RPMI8226 (cell line): Measurements from ENCODE around the gene ROPN1B.

Experiments
- DNase-seq: peaks from one replicate; pipeline ENCODE4 v3.0.0-alpha.2; 2015

The ROPN1B gene

DNA sequence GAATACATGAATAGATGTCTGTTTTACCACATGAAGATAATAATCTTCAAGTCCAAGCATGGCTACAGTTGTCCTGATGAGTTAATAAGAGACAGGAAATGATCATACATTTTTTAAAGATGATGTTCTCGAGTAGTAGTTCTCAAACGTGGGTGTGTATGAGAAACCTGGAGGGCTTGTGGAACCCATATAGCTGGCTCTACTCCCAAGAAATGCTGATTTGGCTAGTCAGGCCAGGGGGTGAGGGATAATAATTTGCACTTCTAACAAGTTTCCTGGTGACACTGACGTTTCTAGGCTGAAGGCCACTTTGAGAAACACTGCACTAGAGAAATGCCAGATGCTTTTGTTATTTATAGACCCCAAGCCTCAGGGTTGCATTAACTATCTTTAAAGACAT is 37.0 kb downstream of the ROPN1B start:
- no peak for DNase-seq

DNA sequence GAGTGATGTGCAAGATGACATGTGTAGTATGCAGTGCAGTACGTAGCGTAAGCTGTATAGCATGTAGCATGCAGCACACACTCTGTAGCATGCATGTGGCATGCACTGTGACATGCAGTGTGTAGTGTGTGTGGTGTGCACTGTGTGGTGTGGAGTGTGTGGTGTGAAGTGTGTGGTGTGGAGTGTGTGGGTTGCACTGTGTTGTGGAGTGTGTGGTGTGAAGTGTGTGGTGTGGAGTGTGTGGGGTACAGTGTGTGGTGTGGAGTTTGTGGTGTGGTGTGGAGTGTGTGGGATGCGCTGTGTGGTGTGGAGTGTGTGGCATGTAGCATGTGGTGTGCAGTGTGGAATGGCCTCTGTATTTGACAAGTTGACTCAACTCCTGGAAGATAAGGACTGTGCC is 39.2 kb downstream of the ROPN1B start:
- DNase-seq: no peak

DNA sequence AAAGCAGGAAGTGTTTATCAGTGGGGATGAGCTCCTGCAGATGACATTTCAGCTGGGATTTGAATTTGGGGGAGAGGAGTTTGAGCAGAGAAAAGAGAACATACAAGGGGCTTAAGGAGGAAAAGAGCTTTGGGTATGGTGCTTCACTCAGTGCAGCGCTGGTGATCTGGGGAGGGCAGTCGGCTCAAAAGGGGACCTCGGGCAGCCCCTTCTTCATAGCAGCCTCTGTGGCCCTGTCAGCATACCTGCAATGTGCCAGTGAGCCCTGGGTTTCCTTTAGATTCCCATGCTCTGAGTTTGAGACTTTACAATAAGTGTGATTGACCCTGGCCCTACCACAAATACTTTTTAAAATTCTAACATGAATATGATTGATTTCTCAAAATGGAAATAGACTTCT is 40.2 kb downstream of the ROPN1B start:
- no peak for DNase-seq

DNA sequence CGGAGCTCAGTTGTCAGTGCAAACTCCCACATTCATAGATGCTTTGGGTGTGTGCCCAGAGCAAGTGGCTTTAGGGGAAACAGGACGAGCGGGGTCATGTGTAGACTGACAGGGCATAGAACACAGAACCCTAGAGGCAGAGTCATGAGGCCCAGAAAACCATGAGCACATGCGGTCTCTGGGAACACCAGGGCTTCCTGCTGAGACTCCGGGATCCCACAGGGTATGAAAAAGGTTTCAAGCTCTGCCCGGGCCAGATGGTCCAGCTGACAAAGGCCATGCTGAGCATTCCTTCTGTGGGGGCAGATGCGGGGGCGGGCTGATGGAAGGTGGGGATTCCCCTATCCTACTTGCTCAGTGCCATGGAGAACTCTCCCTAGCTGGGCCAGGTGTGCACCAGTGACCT is 44.8 kb downstream of the ROPN1B start:
- no peak for DNase-seq

DNA sequence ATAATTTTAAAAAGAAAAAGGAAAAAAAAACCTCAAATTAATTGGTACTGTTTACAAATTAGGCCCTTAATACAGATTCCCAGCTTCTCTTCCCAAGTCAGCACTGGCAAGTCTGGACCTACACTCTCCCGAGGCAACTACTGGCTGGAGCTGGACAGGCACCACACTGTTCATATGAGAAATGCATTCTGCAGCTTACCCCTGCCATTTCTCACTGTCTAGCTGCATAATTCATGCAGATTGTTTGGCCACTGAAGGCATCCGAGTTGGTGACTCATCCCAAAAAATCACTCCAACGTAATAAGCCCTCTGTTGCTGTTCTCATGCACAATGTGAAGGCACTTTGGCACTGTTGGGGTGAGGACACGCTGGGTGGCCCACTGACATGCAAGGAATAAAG is 45.3 kb downstream of the ROPN1B start:
- no peak for DNase-seq

DNA sequence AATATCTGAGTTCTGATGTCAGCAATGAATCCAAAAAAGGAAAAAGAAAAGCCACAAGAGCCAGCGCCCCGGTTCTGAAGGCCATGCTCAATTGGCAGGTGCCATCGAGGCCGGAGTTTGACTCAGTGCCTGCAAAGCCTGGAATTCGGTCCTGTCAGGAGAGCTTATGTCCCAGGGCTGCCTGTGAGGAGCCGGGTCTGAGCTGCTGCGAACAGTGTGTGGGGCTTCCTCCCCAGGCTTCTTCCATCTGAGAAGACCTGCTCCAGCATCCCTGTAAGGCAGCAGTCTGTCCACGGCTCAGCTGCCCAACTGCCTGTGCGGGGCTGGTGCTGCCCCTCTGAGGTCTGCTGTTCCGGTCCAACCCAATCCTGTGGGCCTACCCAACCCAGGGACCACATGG is 46.1 kb downstream of the ROPN1B start:
- no peak for DNase-seq

DNA sequence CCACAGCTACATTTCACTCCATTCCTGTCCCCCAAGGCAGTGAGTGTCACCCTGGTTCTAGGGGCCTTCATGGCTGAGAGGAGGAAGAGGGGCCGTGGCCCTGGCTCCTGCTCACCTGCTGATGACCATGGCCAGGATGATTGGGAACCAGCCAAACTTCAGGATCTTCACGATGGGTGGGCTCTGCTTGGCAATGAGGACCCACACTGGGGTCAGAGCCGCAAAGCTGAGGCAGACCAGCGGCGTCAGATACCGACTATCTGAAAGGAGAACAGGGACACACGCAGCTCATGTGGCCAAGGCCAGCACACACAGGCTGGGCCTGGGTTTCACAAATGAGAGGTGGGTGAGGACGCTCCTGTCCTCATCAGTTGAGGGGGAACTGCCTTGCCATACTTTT is 47.6 kb downstream of the ROPN1B start:
- no peak for DNase-seq

DNA sequence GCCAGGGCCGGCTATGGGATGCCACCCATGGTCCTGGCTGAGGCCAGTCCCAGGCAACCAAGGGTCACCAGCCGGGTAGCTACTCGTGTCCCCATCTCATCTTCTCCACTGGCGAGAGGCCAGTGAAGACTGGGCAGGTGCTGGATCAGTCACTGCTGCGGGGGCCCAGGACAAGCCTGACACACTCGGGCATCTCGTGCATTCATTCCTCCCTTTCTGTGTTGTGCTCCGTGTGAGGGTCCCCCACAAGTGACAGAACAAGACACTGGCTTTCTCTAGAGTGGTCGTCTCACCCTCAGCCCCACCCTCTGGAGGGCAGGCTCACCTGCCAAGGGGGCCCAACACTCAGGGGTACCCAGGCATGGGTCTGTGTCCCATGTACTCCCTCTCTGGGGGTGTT is 48.4 kb downstream of the ROPN1B start:
- DNase-seq: no peak

DNA sequence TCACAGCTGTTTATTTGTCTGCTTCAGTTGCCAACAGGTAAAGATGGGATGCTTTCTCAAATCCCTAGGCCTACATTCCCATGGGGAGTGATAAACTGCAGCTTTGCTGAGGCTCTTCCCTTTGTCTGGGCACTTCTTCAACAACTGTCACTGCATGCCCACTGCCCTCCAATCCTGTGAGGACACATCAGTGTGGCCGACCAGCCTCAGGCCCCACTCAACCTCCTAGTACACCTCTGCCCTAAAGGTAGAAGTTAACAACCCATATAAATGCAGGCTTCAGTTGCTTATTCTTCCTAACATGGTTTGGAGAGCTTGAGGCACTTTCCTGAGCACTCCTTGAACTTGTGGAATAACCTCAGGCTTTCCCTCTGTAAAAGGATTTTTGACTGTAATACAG is 49.6 kb downstream of the ROPN1B start:
- no peak for DNase-seq

DNA sequence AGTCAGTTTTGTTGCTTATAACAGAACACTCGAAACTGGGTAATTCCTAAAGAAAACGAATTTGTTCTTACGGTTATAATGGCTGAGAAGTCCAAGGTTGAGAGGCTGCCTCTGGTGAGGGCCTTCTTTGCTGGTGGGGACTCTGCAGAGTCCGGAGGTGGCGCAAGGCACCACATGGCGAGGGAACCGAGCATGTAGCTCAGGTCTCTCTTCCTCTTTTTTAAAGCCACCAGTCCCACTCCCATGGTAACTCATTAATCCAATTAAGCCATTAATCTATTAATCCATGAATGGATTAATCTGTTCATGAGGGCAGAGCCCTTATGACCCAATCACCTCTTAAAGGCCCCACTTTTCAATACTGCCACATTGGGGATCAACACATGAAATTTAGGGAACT is 50.0 kb downstream of the ROPN1B start:
- no peak for DNase-seq

DNA sequence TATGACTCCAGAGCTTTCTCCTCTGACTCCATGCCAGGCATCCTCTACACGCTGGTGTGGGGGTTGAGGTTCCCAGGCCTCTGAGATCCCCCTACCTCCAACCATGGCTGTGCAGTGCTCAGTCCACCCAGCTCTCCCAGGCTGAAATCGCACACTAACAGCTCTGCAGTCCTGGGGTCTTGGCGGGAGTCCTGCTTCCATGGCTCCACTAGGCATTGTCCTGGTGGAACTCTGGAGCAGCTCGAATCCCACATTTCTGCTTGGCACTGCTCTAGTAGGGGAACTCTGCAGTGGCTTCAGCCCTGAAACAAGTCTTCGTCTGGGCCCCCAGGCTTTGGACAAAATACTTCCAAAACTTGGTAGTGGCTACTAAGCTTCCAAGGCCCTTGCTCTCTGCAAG is 50.7 kb downstream of the ROPN1B start:
- no peak for DNase-seq

DNA sequence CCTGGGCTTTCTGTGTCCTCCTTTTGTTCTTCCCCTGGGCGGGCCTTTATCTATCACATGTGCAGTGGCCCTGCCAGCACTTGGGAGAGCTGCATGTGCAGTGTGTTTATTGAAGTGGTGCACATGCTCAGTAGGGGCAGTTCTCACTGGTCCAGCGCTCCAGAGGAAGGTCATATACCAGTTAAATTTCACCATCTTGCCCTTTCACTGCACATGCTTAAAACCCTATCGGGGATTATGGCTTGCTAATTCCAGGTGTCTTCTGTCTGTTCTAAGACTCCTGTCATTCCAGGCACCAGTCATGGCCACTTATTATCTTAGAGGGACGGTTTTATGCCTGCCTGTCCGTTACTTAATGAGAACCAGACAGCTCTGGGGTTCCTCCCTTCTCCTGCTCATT is 52.2 kb downstream of the ROPN1B start:
- no peak for DNase-seq

DNA sequence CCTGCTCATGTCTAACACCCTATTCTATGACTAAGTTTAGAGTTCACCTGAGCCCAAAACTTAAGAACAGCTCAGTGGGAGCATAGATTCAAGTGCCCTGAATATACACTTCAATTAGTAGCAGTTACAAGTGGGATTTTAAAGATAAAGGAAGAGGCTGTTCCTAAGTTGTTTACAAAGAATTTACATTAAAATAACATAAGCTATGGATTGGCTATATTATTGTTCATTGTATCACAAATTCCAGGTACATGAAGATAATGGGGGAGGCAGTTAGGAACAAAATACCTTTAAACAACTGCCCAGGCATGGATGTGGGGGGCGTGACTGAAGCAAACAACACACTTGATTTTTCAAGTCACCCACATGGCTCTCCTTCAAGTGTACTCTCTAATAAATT is 52.7 kb downstream of the ROPN1B start:
- no peak for DNase-seq

DNA sequence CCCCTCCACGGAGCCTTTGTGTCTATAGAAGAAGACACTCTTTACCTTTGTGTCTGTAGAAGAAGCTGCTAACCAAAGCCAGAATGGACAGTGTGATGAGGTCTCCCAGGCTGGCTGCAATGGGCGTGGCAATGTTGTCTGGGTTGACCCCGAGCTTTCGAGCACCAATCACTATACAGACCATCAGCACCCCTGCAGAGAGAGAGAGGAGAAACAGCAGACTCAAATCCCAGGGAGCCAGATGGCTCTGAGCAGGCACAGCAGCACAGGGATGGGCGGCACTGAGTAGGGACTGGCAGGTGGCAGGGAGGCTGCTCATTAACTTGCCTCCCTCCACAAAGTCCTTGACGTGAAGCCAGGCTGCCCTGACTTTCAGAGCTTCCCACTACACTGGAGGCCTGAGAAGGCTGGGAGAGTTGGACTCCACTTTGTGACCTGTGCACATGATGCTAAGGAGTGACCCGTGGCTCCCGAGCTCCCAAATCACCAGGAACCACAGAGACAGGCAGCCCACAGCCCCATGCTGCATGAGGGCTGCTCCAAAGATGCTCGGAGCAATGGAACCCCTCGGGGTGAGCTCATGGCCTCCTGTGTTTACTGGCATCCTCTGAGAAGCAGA is 53.9 kb downstream of the ROPN1B start:
- no peak for DNase-seq

DNA sequence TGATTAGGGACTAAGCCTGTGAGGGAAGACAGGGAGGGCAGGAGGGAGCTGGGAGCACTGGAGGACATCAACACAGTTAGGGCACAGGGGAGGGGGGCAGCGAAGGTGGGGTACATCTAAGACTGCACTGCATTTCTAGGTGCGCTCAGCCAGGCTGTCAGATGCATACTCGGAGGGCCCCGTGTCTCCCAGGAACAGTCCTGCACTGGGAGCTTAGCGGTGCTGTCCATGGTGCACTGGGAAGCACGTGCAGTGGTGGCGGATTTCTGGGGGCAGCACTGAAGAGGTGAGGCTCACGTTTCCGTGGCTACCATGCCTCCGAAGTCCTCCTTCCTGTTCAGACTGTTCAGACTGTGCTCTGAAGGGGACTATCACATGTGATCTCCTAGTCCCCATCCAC is 54.4 kb downstream of the ROPN1B start:
- DNase-seq: no peak

DNA sequence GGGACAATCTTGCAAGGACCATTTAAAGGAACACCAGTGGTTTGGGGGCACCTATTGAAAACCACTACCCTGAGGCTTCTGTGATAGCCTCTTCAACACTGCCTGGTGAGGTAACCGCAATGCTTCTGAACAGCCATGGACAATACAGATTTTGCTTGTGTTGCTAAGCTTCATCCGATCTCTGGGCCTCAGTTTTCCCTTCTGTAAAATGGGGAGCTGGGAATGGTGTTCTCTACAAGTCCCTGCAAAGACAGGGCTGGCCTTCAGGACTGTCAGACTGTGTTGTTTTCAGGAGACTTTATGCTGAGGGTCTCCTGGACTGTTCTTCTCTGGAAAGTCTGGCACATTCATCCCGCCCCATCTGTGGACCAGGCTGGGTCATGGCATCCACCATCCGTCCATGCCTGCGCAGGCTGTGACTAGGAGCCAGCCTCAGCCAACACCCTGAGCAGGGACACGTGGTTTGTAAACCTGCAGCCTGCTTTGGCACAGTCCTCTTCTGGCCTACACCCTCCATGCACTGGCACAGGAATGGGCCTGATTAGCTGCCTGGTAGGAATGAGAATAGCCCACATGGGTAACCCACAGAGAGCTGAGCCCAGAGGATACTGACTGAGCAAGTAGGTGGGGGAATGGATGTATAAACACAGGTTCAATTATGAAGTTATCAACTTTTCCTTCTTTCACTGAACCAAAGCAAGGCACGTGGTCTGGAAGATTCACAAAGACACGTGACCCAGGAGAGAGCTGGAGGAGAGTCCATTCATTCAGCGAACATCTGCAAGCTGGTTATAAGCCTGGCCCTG is 55.3 kb downstream of the ROPN1B start:
- DNase-seq: no peak

DNA sequence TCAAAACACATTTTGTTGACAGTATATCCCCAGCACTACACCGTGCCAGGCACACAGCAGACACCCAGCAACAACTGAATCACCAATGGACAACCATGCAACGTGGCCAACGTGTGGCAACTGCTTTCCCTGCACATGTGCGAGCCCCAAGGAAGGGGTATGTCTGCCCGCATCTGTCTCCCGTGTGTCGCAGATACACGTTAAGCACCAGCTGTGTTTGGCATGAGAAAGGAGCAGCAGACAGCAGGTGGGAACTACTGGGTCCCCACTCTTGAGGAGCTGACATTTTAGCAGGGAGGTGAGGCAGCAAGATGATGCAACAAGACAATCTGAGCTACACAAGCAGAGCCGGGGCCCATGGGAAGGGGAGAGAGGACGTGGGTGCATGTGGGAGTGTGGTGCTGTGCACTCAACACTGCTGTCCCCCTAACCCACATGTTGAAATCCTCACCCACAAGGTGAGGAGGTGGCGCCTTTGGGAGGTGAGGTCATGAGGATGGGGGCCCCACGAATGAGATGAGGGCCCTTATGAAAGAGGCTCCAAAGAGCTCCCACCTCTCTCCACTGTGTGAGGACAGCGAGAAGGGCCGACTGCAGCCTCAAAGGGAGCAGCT is 56.2 kb downstream of the ROPN1B start:
- DNase-seq: no peak

DNA sequence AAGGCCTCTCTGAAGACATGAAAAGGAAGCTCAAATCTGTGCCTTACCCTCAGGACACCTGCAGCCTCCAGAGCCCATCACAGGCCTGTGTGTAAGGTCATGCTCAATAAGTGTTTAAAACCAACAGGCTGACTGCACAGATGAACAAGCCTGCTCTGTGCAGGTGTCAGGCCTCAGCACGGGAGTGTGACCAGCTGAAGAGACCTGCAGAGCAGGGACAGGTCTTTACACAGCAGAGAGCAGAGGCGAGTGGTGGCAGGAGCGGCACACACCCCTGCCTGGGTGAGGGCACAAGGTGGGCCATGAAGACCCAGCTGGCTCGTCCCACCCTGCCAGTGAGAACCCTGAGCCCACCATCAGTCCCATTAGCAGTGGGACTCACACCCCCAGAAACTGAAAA is 56.9 kb downstream of the ROPN1B start:
- no peak for DNase-seq

DNA sequence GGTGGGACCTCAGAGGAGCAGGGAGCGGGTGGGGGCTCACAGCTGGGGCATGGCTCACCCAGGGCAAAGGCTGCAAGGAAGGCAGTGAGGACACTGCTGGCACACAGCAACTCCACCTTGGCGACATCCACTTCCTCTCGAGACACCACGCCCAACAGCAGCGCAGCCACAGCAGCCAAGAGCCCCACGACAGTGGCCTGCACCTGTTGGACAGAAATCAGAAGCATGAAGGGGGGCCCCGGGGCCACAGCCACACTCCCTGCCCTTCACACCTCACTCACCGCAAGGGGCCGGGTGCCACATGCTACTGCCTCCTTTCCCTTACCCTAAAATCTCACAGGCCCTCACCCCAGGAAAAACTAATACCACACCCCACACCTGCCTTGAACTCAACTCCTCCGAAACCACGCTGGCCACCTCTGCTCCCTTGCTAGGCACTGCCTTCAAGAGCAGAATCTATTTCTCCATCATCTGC is 57.3 kb downstream of the ROPN1B start:
- no peak for DNase-seq

DNA sequence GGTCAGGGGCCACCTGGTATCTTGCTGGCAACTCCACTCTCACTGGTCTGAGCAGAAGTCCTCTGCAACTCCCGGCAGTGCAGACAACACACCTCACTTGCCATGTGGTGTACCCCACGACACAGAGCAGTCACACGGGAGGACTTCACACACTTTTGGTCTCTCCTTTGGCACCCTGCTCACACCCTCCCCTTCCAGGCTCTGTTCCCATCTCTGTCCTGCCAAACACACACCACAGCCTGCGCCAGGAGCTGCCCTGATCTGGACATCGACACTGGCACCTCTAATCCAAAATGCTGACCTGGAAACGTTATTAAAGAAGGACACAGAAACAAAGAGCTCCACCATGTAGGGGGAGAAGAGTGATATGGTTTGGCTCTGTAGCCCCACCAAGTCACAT is 57.8 kb downstream of the ROPN1B start:
- no peak for DNase-seq

DNA sequence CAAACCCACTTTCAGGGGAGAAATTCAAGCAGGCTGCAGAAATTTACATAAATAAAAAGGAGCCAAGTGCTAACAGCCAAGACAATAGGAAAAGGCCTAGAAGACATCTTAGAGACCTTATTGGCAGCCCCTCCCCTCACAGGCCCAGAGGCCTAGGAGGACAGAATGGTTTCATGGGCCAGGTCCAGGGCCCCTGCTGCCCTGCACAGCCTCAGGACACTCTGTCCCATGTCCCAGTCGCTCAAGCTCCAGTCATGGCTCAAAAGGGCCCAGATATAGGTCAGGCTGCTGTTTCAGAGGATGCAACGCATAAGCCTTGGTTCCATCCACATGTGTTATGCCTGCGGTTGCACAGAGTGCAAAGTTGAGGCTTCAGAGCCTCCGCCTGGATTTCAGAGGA is 59.1 kb downstream of the ROPN1B start:
- DNase-seq: no peak

DNA sequence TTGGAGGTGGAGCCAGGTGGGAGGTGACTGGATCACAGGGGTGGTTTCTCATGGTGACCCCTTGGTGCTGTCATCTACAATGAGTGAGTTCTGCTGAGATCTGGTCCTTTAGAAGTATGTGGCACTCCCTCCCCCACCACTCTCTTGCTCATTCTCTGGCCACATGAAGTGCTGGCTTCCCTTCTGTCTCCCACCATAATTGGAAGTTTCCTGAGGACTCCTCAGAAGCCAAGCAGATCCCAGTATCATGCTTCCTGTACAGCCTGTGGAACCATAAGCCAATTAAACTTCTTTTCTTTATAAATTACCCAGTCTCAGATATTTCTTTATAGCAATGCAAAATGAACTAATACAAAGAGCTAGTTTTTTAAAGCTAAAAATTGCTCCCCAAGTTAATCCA is 60.3 kb downstream of the ROPN1B start:
- DNase-seq: no peak

DNA sequence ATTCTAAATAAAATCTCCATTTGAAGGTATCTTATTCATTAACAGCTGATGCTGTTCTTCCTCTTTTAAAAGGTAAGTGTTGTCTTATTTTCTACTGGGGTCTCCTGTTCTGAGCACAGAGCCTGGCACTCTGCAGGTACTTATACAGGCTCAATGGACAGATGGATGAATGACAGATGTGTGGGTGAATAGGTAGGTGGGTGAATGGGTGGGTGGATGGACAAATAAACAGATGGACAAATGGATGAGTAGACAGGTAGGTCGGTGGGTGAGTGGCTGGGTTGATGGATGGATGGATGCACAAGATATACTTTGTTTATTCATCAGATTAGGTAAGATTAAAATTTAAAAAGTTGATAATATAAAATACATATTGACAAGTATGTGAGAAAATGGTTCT is 61.5 kb downstream of the ROPN1B start:
- DNase-seq: no peak

DNA sequence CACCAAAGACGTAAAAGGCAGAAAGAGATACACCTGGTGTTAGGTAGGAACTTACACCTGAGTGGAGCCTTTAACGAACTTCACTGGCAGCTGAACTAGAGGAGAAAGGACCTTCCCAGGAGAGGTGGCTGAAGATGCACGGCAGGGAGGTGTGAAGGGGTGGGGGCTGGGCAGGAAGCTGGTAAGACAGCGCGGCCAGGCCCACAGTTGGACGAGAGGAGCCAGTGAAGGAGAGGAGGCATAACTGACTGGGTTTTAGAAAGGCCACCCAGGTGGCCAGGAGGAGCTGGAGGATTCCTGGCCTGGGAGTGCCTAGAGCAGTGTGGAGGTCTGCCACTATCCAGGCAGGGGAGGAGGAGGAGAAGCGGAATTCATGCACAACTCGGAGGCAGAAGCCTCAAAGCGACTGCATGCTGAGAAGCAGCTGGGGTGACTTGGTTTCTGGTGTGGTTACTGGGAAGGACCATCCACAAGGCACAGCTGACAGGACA is 63.0 kb downstream of the ROPN1B start:
- DNase-seq: no peak
